ENCODE measurements around the gene CD2. TPM values are rescaled to one million over a fixed set of nuclear protein-coding genes. Genes with fewer than 3 reads are reported as not detected.

Gene CD2
- total RNA-seq, 1 experiment from 2014 or later = not detected

GRCh38 chr1:116794804-116795481 lies 40.7 kb downstream of the CD2 start:
- H3K36me3 Mint-ChIP-seq (ENCODE audit: insufficient read depth, unreplicated experiment) = no peaks in the 10 kb centered on the region
- no peaks in the 10 kb centered on the region for H3K27me3 Mint-ChIP-seq (ENCODE audit: insufficient read depth, unreplicated experiment)
- BruUV-seq (replicated peaks) = no TSS peak
- H3K4me1 ChIP-seq = no peaks in the 10 kb centered on the region
- no peaks in the 10 kb centered on the region for H3K36me3 ChIP-seq (ENCODE audit: control insufficient read depth, insufficient read depth, low read length)
- TF ChIP-seq CTCF (IDR thresholded peaks at IDR 0.05; ENCODE audit: insufficient read depth in 1 of 2, low read depth in 1 of 2, low read length in 1 of 2, severe bottlenecking in 1 of 2, unreplicated experiment in 1 of 2) = no peak
- no peaks in the 10 kb centered on the region for H3K4me1 Mint-ChIP-seq (ENCODE audit: low read depth, unreplicated experiment)
- no peaks in the 10 kb centered on the region for H3K9me3 Mint-ChIP-seq (ENCODE audit: unreplicated experiment)
- intact Hi-C loops (cut with micrococcal nuclease; ENCODE audit: unreplicated experiment) = no loop called here
- no peak overlapping the region for H3K4me3 ChIP-seq (ENCODE audit: low read depth, low read length)
- H3K4me3 Mint-ChIP-seq (ENCODE audit: unreplicated experiment) = no peak overlapping the region
- H3K9me3 ChIP-seq = no peaks in the 10 kb centered on the region
- H3K27me3 ChIP-seq (replicated peaks; ENCODE audit: control insufficient read depth, insufficient read depth, low read length) = no peaks in the 10 kb centered on the region
- no peak overlapping the region for H3K27ac Mint-ChIP-seq (ENCODE audit: unreplicated experiment)
- DNase-seq = no peak
- POLR2A ChIA-PET = no interaction called here
- CTCF ChIA-PET = interaction anchor here (0.6 kb wide), 1 partner anchor 387 kb away, joined by 3 read pairs; no protein-coding TSS in a partner anchor

- BruUV-seq (replicated peaks) = no TSS peak
- Histone ChIP-seq H3K27me3 (replicated peaks; ENCODE audit: control insufficient read depth, insufficient read depth, low read length) (no peaks in the 10 kb centered on the region), H3K9me3 (no peaks in the 10 kb centered on the region), H3K36me3 (ENCODE audit: control insufficient read depth, insufficient read depth, low read length) (no peaks in the 10 kb centered on the region), H3K4me3 (ENCODE audit: low read depth, low read length) (no peak overlapping the region), H3K4me1 (no peaks in the 10 kb centered on the region)
- intact Hi-C loops (cut with micrococcal nuclease; ENCODE audit: unreplicated experiment) = no loop called here
- no peaks in the 10 kb centered on the region for H3K36me3 Mint-ChIP-seq (ENCODE audit: insufficient read depth, unreplicated experiment)
- DNase-seq = no peak
- ChIA-PET CTCF (interaction anchor here (0.6 kb wide), 1 partner anchor 387 kb away, joined by 3 read pairs; no protein-coding TSS in a partner anchor), POLR2A (no interaction called here)
- H3K9me3 Mint-ChIP-seq (ENCODE audit: unreplicated experiment) = no peaks in the 10 kb centered on the region
- no peaks in the 10 kb centered on the region for H3K27me3 Mint-ChIP-seq (ENCODE audit: insufficient read depth, unreplicated experiment)
- H3K27ac Mint-ChIP-seq (ENCODE audit: unreplicated experiment) = no peak overlapping the region
- no peak overlapping the region for H3K4me3 Mint-ChIP-seq (ENCODE audit: unreplicated experiment)
- no peaks in the 10 kb centered on the region for H3K4me1 Mint-ChIP-seq (ENCODE audit: low read depth, unreplicated experiment)
- no peak for TF ChIP-seq CTCF (IDR thresholded peaks at IDR 0.05; ENCODE audit: insufficient read depth in 1 of 2, low read depth in 1 of 2, low read length in 1 of 2, severe bottlenecking in 1 of 2, unreplicated experiment in 1 of 2)
Observed at GRCh38 chr1:116795482-116795829, 41.2 kb downstream of the CD2 start.

- Histone ChIP-seq H3K27me3 (replicated peaks; ENCODE audit: control insufficient read depth, insufficient read depth, low read length) (no peaks in the 10 kb centered on the region), H3K4me3 (ENCODE audit: low read depth, low read length) (no peak overlapping the region), H3K36me3 (ENCODE audit: control insufficient read depth, insufficient read depth, low read length) (no peaks in the 10 kb centered on the region), H3K9me3 (no peaks in the 10 kb centered on the region), H3K4me1 (no peaks in the 10 kb centered on the region)
- no peaks in the 10 kb centered on the region for H3K9me3 Mint-ChIP-seq (ENCODE audit: unreplicated experiment)
- no peaks in the 10 kb centered on the region for H3K36me3 Mint-ChIP-seq (ENCODE audit: insufficient read depth, unreplicated experiment)
- H3K27ac Mint-ChIP-seq (ENCODE audit: unreplicated experiment) = no peak overlapping the region
- intact Hi-C loops (cut with micrococcal nuclease; ENCODE audit: unreplicated experiment) = no loop called here
- no peak overlapping the region for H3K4me3 Mint-ChIP-seq (ENCODE audit: unreplicated experiment)
- ChIA-PET POLR2A (no interaction called here), CTCF (no interaction called here)
- H3K4me1 Mint-ChIP-seq (ENCODE audit: low read depth, unreplicated experiment) = no peaks in the 10 kb centered on the region
- no peak for DNase-seq
- H3K27me3 Mint-ChIP-seq (ENCODE audit: insufficient read depth, unreplicated experiment) = no peaks in the 10 kb centered on the region
- BruUV-seq (replicated peaks) = no TSS peak
- no peak for TF ChIP-seq CTCF (IDR thresholded peaks at IDR 0.05; ENCODE audit: insufficient read depth in 1 of 2, low read depth in 1 of 2, low read length in 1 of 2, severe bottlenecking in 1 of 2, unreplicated experiment in 1 of 2)
Observed at GRCh38 chr1:116804736-116805135, 50.5 kb downstream of the CD2 start.
